LNCAP (cell line): ENCODE data around the gene B3GNT8.

ENCODE experiments used
- CTCF ChIP-seq: fragments of 450-650 bp; IDR thresholded peaks from 2 replicates; pipeline ENCODE4 v1.5.1; 2017; ENCODE audit warnings: mild to moderate bottlenecking

B3GNT8 gene

GRCh38 chr19:41384351-41384750 lies 42.8 kb downstream of the B3GNT8 start:
- TF ChIP-seq CTCF = no peak

GRCh38 chr19:41377977-41378709 lies 49.0 kb downstream of the B3GNT8 start:
- no peak for TF ChIP-seq CTCF

GRCh38 chr19:41376998-41377365 lies 50.2 kb downstream of the B3GNT8 start:
- TF ChIP-seq CTCF = no peak

- no peak for TF ChIP-seq CTCF
These were observed 50.8 kb downstream of the B3GNT8 start, which contains the start of gene TMEM91 for GRCh38 chr19:41376241-41376997. TSS of gene TMEM91 (plus strand) at chr19:41376533. CDS start at chr19:41378310, 1,777 bp downstream.
